ENCODE measurements around the gene RAD23A.

RAD23A gene

DNA sequence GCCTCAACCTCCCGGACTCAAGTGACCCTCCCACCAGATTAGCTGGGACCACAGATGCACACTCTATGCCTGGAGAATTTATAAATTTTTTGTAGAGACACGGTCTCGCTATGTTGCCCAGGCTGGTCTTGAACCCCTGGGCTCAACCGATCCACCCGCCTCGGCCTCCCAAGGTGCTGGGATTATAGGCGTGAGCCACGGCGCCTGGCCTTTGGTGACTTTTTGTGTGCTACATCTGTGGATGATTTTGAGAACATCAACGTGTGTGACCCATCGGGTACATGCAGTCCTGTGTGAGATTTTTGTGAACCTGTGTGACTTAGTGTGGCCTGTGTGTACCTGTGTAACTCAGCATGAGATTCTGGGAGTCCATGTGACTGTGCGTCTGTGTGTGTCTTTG, 41.1 kb downstream of the RAD23A start:
- no peak for DNase-seq

DNA sequence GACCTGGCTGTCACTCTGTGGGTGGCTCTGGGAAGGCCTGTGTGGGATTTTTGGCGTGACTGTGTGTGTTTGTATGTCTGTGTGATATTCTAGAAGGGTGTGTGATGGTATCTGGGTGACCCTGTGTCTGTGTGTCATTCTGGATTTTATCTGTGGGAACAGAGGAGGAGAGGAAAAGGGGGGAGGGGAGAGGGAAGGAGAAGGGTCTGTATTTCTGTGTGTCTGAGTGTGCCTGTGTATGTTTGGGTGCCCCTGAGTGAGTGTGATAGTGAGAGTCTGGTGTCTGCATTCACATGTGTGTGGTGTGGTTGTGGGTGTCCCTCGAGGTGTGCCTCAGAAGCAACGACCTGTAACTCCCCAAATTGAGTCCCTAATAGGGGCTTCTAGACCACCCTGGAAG, 41.5 kb downstream of the RAD23A start:
- no peak for DNase-seq

DNA sequence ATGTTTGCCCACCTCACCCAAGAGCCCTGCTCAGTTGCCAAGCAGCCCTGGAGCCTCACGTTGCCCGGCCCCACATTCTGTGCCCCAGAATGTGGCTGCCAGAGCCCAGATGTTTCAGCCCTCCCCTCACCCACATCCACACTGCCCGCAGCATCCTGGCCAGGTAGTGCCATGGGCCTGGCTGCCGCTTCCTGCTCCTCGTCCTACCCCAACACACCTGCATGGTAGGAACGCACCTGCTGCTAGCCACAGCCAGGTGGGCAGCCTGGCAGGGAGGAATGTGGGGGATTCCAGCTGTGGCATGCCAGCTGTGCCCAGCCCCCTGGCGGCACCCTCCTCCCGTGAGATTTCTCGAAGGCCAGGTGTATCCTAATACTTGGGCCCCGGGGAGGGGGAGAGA, 42.1 kb downstream of the RAD23A start:
- DNase-seq: peak; percentile 22

GRCh38 chr19:12990431-12990830, 44.8 kb downstream of the RAD23A start:
- DNase-seq: no peak

- no peak for DNase-seq
Observed at GRCh38 chr19:12990853-12991252, 45.2 kb downstream of the RAD23A start.

- no peak for DNase-seq
Observed at GRCh38 chr19:12991296-12991695, 45.6 kb downstream of the RAD23A start.

- DNase-seq: no peak
Observed at GRCh38 chr19:12992729-12993128, 47.1 kb downstream of the RAD23A start.

DNA sequence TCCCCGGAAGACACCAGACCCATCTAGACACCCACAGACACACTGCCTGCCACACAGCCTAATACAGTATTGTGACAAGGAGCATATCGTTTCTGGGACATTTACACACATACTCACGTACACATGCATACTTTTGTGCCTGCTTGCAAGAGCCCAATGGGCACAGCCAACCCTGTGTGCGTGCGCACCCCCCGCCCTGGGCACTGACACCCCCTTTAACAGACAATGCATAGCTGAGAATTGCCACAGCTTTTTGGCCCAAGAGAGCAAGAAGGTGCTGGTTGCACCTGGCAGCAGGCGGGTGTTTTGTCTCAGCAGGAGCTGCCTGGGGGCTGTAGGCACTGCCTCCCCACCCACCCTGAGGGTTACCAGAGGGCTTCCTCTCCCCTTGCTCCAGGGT, 47.9 kb downstream of the RAD23A start:
- no peak for DNase-seq

DNA sequence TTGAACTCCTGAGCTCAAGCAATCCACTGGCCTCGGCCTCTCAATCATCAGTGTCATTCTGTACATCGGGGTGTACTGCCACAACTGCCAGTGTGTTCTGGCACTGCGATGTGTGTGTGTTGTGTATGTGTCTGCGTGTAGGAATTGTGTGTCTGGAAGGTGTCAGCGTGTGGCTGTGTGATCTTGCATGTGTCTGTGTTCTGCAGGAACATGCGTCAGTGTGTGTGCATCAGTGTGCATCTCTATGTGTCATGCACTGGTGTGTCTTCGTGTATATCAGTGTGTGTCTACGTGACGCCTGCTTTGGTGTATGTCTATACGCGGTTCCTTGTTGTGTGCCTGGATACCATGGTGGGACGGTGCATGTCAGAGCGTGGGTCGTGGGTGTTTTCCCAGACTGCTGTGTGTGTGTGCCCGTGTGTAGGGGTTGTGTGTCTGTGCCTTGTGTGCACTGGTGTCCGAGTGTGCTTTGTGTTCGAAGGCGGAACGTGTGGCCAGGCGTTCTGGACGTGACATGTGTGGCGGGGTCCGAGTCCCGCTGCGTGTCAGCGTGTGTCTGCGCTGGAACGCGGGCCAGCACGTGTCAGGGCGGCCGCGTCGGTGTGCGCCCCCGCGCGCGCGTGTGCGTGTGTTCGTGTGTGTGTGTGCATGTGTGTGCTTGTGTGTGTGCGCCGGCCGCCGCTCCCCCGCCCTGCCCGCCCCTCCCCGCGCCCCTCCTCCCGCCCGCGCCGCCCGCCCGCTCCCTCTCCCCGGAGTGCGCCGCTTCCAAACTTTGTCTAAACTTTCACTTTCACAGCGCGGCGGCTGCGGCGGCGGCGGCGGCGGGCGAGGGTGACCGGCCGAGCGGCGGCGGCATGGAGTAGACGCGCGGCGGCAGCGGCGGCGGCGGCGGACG, 49.3 kb downstream of the RAD23A start, which contains the start of gene NFIX:
Gene NFIX, plus strand, starts transcription at position 775 of the 895 bp plus-strand sequence. CDS start 363 bp downstream, outside the sequence.
- peak; percentile 26 for DNase-seq

DNA sequence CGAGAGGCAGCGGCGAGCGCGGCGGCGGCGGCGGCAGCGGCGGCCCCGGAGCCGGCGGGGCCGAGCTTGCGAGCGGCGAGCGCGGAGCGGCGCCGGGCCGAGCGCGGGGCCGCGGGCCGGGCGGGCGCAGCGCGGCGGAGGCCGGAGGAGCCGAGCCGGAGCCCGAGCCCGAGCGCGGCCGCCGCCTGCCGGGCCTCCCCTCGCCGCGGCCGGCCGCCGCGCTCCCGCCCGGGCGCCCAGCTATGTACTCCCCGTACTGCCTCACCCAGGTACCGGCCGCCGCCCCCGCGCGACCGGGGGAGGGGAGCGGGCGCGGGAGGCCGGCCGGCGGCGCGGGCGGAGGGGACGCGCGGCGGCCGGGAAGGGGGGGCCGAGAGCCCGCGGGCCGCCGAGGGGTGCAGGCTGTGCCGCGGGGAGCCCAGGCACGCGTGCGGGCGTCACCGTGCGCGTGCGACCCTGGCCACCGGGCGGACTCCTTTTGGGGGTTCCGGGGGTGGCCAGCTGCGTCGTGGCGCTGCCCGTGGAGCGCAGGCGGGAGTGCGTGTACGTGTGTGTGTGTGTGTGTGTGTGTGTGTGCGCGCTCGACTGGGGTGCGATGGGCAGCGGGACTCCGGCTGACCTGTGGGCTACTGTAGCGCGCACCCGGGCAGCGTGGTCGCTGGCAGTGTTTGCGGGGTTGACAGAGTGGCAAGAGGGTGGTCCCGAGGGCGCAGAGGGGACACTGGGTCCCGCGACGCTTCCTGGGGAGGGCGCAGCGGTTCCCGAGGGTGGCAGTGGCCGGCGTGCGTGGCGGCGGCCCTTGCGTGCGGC, 50.1 kb downstream of the RAD23A start:
- DNase-seq: no peak

DNA sequence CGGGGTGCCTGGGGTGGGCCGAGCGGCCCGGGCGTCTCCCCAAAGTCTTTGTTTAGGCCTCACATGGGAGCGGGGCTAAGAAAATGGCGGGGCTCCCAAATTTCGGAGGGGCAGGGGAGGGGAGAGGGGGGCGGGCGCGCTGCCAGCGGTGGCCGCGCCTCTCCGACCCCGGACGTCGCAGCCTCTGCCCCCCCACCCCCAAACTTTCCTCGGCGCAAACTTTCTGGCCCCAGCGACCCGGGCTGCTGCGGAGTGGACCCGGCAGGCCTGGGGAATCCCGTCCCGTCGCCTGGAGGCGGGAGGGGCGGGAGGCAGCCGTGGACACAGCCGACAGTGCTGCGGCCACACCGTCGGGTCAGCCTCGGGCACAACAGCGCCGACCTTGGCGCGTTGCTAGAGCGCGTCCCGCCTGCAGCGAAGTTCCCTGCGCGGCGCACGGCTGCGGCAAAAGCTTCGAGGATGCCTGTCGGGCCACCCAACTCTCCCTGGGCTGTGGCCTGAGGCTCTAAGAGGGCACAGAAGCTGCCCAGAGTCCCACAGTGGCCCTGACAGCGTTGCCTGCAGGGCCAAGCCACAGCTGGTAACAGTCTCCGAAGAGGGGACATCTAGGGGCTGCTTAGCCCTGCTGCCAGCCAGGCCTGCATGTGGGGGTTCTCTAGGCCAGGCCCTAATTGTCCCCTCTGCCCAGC, 50.9 kb downstream of the RAD23A start:
- DNase-seq: no peak

GRCh38 chr19:12997179-12997966, 51.7 kb downstream of the RAD23A start:
- no peak for DNase-seq

- DNase-seq: no peak
Observed at GRCh38 chr19:12997967-12998940, 52.6 kb downstream of the RAD23A start.

DNA sequence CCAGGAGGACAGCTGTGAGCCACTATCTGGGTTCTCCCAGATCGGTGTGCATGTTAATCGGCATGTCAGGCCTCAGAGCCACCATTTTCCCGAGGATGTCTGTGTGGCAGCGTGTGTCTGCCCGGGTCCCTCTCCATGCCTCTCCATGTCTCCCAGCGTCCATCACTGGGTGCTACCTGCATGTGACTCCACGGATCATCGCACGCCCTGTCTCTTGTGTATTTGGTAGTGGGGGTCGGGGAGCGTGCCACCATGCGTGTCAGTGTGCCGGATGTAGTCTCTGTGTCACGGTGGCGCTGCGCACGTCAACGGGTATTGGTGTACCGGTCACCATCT, 55.5 kb downstream of the RAD23A start:
- no peak for DNase-seq

- no peak for DNase-seq
Observed at GRCh38 chr19:13001502-13002165, 56.0 kb downstream of the RAD23A start.

DNA sequence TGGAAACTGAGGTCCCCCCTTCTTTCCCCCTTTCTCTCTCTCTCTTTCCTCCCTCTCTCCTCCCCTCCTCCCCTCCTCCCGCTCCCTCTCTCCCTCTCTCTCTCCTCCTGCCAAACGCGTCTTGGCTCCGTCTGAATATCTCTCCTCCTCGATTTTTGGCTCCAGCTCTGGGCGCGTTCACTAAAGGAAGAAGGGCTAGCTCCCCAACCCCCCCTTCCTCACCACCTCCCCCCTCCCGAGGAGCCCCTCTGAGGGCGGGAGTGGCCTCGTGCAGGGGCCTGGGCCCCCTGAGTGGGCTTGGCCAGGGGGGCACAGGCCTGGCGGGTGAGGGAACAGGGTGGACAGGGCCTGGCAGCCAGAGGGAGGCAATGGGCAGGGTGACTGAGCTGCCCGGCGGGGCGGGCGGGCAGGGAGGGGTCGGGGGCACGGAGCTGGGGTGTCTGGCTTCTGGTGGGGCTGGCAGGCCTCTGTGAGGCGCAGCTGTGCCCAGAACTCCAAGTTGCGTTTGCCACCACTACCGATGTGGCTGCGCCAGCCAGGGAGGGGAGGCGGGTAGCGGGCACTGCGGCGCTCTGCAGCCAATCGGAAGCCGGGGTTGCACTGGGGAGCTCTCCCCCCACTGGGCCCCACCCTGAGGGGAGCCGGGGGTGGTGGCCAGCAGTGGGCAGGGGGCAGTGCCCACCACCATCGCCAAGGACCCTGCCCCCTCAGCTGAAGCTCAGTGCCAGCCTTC, 56.7 kb downstream of the RAD23A start:
- no peak for DNase-seq

GRCh38 chr19:13003081-13003480, 57.4 kb downstream of the RAD23A start:
- no peak for DNase-seq

Measured in NCI-H1105 treated with DMSO at 0.1 percent for 48 hours (cell line).